ENCODE data around the gene STRN4.

The STRN4 gene

GRCh38 chr19:46742926-46743480, 3.2 kb downstream of the STRN4 start:
- no peak for DNase-seq

- DNase-seq, result no peak
Observed at GRCh38 chr19:46741447-46741846, 4.8 kb downstream of the STRN4 start.

- no peak for DNase-seq
Observed at GRCh38 chr19:46739290-46739771, 6.9 kb downstream of the STRN4 start.

DNA sequence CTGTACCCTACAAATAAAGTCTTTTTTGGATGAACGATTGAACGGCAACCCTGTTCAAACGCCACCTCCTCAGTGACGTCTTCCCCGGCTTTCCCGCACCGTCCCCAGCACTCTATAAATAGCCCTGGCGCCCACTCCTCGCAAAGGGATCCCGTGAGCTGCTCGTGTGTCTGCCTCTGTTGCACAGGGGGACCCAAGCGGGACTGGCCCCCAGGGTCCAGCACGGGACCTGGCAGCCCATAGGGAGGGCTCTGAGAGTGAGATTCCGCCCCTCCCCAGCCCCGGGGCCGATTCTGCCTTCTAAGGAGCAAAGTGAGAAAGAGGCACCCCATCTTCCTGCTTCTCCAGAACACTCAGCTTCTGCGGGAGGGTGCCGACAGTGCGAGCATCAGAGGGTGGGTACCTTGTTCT, 8.5 kb downstream of the STRN4 start:
- DNase-seq, result no peak

DNA sequence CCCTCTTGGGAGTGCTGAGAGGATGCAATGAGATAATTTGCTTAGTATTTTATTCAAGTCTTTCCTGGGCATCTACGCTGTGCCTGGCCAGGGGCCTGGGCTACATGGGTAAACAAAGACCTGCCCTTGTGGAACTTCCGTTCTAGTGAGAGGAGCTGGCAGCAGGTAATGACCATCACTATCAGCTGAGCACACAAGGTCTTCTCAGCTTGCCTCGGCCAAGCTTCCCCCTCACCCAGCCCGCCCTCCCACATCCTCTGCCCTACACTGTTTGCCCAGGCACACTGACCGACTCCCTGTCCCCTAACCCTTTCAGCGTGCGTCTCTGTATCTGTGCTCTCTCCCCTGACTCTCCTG, 9.0 kb downstream of the STRN4 start:
- DNase-seq, result no peak

- DNase-seq, result no peak
Observed at GRCh38 chr19:46736531-46737297, 9.5 kb downstream of the STRN4 start.

DNA sequence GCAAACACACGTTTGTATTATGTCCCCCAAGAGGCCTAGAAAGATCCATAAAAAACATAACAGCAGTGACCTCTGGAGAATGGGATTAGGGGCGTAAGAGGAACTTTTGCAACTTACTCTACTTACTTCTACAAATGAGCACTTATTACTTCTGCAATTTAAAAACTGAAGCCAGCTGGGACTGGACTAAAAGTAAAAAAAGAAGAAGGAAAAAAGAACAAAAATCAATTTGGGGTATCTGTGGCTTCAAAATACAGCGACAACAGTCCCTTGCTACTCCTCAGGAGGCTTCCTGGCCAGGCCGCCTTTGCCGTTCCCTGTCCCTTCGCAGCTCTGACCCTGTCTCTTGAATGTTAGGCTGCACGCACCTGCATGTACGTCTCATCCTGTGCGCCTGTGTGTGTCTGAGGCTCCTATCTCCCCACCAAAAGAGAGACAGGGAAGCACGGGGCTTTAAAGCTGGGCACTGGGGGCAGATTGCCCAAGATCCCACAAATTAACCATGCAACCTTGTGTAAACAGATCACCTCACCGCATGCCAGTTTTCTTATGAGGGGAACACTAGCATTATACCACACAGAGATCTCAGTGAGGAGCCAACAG, 12.5 kb downstream of the STRN4 start:
- no peak for DNase-seq

GRCh38 chr19:46732966-46733689, 13.1 kb downstream of the STRN4 start:
- no peak for DNase-seq

- DNase-seq, result no peak
Observed at GRCh38 chr19:46732172-46732938, 13.9 kb downstream of the STRN4 start.

DNA sequence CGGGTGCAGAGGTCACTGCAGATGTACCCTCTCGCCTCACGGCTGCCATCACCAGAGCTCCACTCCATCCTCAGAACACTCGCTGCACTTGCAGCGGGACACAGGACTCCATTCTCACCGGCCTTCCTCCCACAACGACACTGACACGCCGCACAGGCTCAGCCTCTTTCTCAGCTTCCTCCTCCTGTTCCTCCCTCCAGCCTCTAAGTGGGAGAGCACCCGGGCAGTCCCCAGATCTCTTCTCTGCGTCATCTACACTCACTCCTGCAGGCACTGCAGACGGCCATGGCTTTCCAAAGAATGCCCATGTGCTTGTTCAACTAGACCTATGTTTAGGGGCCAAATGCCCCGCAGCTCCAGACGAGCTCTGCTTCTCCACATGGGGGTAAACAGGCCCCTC, 14.7 kb downstream of the STRN4 start:
- no peak for DNase-seq

DNA sequence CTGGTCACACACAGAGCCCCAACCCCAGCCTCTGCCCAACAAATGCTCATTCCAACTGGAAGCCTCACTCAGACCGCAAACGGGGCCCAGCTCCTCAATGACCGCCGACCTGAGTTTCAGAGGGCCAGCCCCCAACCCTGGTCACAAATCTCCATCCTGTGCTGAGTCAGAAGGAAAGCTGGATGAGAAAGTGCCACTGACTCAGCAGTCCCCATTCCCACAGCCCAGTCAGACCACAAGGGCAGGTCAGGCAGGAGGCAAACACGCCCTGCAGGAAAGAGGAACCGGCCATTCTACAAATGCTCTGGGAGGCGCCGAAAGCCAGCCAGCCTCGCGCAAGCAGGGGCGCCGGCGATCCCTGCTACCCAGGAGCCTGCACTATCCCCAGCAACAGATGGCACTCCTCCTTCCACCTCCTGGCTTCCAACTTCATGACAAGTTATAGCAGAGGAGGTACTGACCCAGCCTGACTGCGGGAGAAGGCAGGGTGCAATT, 15.2 kb downstream of the STRN4 start:
- no peak for DNase-seq

GRCh38 chr19:46730595-46730994, 15.7 kb downstream of the STRN4 start:
- no peak for DNase-seq

- no peak for DNase-seq
Observed at GRCh38 chr19:46730187-46730586, 16.1 kb downstream of the STRN4 start.

- DNase-seq, result no peak
Observed at GRCh38 chr19:46729696-46730095, 16.6 kb downstream of the STRN4 start.

GRCh38 chr19:46728693-46729339, 17.4 kb downstream of the STRN4 start:
- DNase-seq, result peak; percentile 34

- DNase-seq, result no peak
Observed at GRCh38 chr19:46728208-46728607, 18.0 kb downstream of the STRN4 start.

DNA sequence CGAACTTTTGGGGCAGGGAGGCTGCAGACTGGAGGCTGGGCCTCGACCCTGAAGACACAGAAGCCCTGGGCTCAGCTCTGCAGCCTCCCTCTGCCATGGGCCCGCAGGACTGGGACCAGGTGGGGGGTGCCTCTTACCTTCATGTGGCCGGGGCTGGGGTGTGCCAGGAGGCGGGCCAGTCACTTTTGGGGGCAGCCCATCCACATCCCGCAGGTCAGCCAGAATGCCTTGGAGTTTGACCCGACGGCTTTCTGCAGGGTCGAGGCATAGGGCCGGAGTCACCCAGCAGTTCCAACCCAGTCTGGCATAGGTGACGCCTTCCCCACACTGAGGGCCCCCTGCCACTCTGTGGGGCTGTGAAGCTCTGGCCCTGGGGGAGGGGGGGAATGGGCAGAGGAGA, 18.5 kb downstream of the STRN4 start:
- no peak for DNase-seq

GRCh38 chr19:46726971-46727501, 19.2 kb downstream of the STRN4 start:
- DNase-seq, result no peak

DNA sequence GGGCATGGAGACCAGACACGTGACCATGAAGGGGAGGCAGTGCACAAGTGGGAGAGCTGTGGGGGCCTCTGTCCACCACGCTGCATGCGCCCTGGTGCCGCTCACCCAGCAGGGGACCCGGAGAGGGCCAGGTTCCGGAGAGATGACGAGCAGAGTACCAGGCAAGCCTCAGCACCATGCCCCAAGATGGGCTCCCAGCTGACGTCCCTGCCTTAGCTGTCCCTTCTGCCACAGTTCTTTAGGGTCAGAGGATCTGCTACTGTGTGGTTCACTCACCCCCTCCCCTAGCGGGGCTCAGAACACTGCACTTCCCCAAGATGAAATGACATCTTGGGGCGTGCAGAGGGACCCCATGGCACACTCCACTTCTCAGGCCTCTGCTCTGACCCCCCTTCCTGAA, 19.7 kb downstream of the STRN4 start:
- DNase-seq, result no peak

DNA sequence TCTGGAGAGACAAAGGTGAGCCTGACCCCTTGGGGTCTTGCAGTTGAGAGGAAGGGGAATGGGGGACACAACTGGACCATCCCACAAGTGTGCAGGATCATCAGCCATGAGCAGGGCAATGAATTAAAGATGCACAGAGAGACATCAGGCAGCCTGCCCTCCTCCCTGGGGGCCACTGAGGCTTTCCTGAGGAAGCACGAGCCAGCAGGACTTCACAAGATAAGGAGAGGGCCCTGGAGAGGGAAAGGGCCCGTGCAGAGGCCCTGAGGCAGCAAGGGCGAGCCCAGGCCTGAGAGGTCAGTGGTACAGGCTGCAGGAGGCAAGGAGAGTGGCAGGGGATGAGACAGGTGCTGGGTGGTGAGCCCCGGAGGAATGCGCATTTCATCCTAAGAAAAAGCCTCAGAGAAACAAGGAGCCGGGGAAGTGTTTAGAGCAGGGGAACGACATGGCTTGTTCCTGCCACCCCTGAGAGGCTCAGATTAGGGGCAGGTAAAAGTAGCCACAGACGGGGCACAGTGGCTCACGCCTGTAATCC, 20.3 kb downstream of the STRN4 start:
- DNase-seq, result no peak

GRCh38 chr19:46725036-46725820, 21.0 kb downstream of the STRN4 start:
- no peak for DNase-seq

Measured in NK-92 treated with Interleukin-12 subunit alpha and Interleukin-12 subunit beta, amount 100 ng/mL, for 24 hours (cell line).